ENCODE data around the gene ATXN1.

The ATXN1 gene

DNA sequence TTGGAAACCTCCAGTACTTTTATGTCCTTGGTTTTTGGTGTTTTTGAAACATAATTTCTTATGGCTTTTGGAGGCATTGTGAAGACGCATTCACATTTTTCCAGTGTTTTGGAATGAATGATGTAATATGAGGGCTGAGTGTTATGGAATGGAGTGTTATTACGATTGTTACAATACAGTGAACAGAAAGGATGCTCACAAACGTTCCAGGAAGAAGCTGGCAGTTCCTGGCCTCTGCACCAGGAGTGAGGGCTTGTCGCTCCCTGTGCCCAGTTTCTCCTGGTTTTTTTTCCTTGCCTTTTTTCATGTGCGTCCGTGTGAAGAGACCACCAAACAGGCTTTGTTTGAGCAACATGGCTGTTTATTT is 502.6 kb downstream of the ATXN1 start:
- no peak for TF ChIP-seq CTCF (IDR thresholded peaks at IDR 0.05; ENCODE audit: low read depth, low read length)
- no peak overlapping the region for H3K4me3 ChIP-seq (ENCODE audit: low read depth, low read length)

- H3K4me3 ChIP-seq (ENCODE audit: low read depth, low read length), result no peak overlapping the region
- no peak for TF ChIP-seq CTCF (IDR thresholded peaks at IDR 0.05; ENCODE audit: low read depth, low read length)
Measured at GRCh38 chr6:16257999-16258708, 503.1 kb downstream of the ATXN1 start.

GRCh38 chr6:16256781-16257180 is 504.5 kb downstream of the ATXN1 start:
- no peak for TF ChIP-seq CTCF (IDR thresholded peaks at IDR 0.05; ENCODE audit: low read depth, low read length)
- H3K4me3 ChIP-seq (ENCODE audit: low read depth, low read length), result no peak overlapping the region

DNA sequence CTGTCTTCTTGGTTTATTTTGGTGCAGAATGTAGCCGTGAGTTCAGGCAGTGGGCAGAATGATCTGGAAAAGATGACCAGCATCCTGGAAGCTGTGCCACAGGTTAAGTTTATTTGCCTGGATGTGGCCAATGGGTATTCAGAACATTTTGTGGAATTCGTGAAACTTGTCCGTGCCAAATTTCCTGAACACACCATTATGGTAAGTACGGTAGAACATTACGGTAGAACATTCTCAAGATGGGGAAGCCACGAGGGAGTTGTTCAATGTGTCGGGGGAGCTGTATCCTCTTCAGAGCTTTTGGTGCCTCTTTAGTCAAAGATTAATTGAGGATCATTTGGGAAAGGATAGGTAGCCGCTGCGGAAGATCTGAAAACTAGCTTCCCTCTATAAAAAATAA is 506.7 kb downstream of the ATXN1 start:
- TF ChIP-seq CTCF (IDR thresholded peaks at IDR 0.05; ENCODE audit: low read depth, low read length), result no peak
- H3K4me3 ChIP-seq (ENCODE audit: low read depth, low read length), result no peak overlapping the region

DNA sequence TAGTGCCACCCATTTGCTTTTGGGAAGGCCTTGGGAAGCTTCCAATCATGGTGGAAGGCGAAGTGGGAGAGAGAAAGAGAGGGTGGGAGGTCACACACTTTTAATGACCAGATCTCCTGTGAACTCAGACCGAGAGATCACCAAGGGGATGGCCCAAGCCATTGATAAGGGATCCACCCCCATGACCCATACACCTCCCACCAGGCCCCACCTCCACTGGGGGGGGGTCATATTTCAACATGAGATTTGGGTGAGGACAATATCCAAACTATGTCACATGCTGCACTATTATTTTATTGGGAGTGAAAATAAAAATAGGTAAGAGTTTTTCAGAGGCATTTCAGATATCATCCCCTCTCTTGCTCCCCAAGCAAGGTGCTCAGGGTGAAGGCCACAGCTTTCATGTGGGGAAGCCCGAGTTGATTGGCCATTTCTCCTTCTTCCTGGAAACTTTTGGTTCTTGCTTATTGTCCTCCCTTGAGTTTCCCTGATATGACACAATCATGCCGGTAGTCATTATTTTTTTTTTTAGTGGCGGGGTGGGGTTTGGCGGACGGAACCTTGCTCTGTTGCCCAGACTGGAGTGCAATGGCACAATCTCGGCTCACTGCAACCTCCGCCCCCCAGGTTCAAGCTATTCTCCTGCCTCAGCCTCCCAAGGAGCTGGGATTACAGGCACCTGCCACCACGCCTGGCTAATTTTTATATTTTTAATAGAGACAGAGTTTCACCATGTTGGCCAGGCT is 507.7 kb downstream of the ATXN1 start:
- H3K4me3 ChIP-seq (ENCODE audit: low read depth, low read length), result no peak overlapping the region
- no peak for TF ChIP-seq CTCF (IDR thresholded peaks at IDR 0.05; ENCODE audit: low read depth, low read length)

- no peak for TF ChIP-seq CTCF (IDR thresholded peaks at IDR 0.05; ENCODE audit: low read depth, low read length)
Measured at GRCh38 chr6:16252686-16253299, 508.5 kb downstream of the ATXN1 start.

GRCh38 chr6:16251706-16252105 is 509.6 kb downstream of the ATXN1 start:
- TF ChIP-seq CTCF (IDR thresholded peaks at IDR 0.05; ENCODE audit: low read depth, low read length), result no peak
- no peak overlapping the region for H3K4me3 ChIP-seq (ENCODE audit: low read depth, low read length)

More at GRCh38 chr6:16252686-16253299, 508.5 kb downstream of the ATXN1 start:
- H3K4me3 ChIP-seq (ENCODE audit: low read depth, low read length), result no peak overlapping the region
